Renal pelvis (tissue), 4 donors: Measurements from ENCODE around the gene PPP1R15B. TPM values are rescaled to one million over a fixed set of nuclear protein-coding genes. Genes with fewer than 3 reads are reported as not detected.

Experiments used
- DNase-seq: peaks from one replicate; pipeline ENCODE4 v3.0.0-alpha.2; 2013
- polyA plus RNA-seq, 3 donors: library from polyadenylated mRNA; unstranded; fragments of 120-200 nt; gene quantifications; one replicate each; pipeline ENCODE4 v1.2.1, GENCODE V29; 2013; ENCODE audit not compliant: insufficient read length in 3 of 3

PPP1R15B gene
- polyA plus RNA-seq, 3 donors, result 33.8 to 40.9 (median 38.6) TPM

- no peak for DNase-seq
These were observed 35.6 kb upstream of the PPP1R15B start for GRCh38 chr1:204447190-204447589.

- peak; percentile 86 for DNase-seq
These were observed 34.9 kb upstream of the PPP1R15B start for GRCh38 chr1:204446413-204447111.

- no peak for DNase-seq
These were observed 34.3 kb upstream of the PPP1R15B start for GRCh38 chr1:204445860-204446412.

GRCh38 chr1:204443871-204444581 is 32.4 kb upstream of the PPP1R15B start:
- no peak for DNase-seq

GRCh38 chr1:204443260-204443619 is 31.6 kb upstream of the PPP1R15B start:
- no peak for DNase-seq

- DNase-seq, result no peak
These were observed 31.0 kb upstream of the PPP1R15B start for GRCh38 chr1:204442376-204443259.

GRCh38 chr1:204441558-204441957 is 29.9 kb upstream of the PPP1R15B start:
- DNase-seq, result no peak

GRCh38 chr1:204439621-204440375 is 28.2 kb upstream of the PPP1R15B start:
- DNase-seq, result no peak

- no peak for DNase-seq
These were observed 27.0 kb upstream of the PPP1R15B start for GRCh38 chr1:204438628-204439027.

GRCh38 chr1:204437796-204438570 is 26.4 kb upstream of the PPP1R15B start:
- DNase-seq, result no peak

GRCh38 chr1:204435872-204436271 is 24.3 kb upstream of the PPP1R15B start:
- no peak for DNase-seq

- DNase-seq, result no peak
These were observed 23.8 kb upstream of the PPP1R15B start for GRCh38 chr1:204435381-204435831.

- no peak for DNase-seq
These were observed 22.6 kb upstream of the PPP1R15B start for GRCh38 chr1:204434116-204434755.

GRCh38 chr1:204432708-204433107 is 21.1 kb upstream of the PPP1R15B start:
- DNase-seq, result no peak

- peak; percentile 68 for DNase-seq
These were observed 19.9 kb upstream of the PPP1R15B start for GRCh38 chr1:204431310-204432184.

- no peak for DNase-seq
These were observed 18.1 kb upstream of the PPP1R15B start for GRCh38 chr1:204429746-204430145.

- no peak for DNase-seq
These were observed 15.5 kb upstream of the PPP1R15B start for GRCh38 chr1:204426971-204427701.

GRCh38 chr1:204426474-204426873 is 14.9 kb upstream of the PPP1R15B start:
- DNase-seq, result no peak
